Measurements from ENCODE around the gene TP53TG5. TPM values are rescaled to one million over a fixed set of nuclear protein-coding genes. Genes with fewer than 3 reads are reported as not detected.

TP53TG5 gene
- total and polyA plus RNA-seq, 3 donors from 2014 or later, result 6.4 to 28.2 (median 12.3) TPM

DNA sequence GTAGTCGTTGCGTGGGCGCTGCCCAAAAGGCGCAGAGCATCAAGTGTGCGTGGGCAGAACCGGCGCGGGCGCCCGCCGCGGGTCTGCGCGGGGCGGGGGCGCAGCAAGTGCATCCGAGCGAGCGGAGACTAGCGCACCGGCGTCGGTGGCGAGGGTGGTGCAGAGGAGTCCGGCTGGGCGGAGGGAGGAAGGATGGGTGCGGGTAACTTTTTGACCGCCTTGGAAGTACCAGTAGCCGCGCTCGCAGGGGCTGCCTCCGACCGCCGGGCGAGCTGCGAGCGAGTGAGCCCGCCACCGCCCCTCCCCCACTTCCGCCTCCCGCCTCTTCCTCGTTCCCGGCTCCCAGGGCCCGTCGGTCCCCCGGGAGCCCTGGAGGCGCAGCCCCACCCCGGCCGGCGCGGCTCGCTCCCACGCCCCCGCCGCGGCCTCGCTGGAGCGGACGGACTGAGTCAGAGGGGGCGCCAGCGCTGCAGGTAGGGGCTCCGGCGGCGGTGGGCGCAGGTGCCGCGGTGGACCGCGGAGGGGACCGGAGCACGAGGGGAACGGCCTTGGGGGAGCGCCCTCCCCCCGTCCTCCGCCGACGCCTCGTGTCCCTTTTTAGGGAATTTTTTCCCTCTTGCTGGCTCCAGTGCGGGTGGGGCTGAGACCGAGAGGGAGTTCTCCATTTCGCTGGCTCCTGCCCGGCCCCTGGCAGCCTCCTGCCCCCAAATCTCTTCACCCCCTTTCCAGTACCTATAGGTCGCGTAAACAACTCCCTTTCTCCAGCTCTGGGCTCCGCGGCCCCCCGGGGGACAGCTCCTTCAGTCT, 28.3 kb upstream of the TP53TG5 start:
- DNase-seq, result peak; percentile 54
- 0 to 1% methylated on average over 9 to 66 of the region's 87 CpGs for WGBS, 2 donors
- no peaks in the 10 kb centered on the region for H3K9me3 ChIP-seq
- H3K4me3 ChIP-seq, result peak overlapping the region; percentile 67 to 70
- peak overlapping the region; percentile 84 to 89 for H3K27ac ChIP-seq
- peaks cover 7% of the 10 kb centered on the region for H3K4me1 ChIP-seq
- no peaks in the 10 kb centered on the region for H3K27me3 ChIP-seq
- intact Hi-C loops (cut with DNase I; ENCODE audit: low total_unique reads), result no loop called here
- TF ChIP-seq POLR2A (IDR thresholded peaks at IDR 0.05), result no peak
- TF ChIP-seq, protein P1, sequence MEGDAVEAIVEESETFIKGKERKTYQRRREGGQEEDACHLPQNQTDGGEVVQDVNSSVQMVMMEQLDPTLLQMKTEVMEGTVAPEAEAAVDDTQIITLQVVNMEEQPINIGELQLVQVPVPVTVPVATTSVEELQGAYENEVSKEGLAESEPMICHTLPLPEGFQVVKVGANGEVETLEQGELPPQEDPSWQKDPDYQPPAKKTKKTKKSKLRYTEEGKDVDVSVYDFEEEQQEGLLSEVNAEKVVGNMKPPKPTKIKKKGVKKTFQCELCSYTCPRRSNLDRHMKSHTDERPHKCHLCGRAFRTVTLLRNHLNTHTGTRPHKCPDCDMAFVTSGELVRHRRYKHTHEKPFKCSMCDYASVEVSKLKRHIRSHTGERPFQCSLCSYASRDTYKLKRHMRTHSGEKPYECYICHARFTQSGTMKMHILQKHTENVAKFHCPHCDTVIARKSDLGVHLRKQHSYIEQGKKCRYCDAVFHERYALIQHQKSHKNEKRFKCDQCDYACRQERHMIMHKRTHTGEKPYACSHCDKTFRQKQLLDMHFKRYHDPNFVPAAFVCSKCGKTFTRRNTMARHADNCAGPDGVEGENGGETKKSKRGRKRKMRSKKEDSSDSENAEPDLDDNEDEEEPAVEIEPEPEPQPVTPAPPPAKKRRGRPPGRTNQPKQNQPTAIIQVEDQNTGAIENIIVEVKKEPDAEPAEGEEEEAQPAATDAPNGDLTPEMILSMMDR (IDR thresholded peaks at IDR 0.05), result no peak
- H3K36me3 ChIP-seq (ENCODE audit: low read depth, missing control alignments), result no peaks in the 10 kb centered on the region

- TF ChIP-seq POLR2A (IDR thresholded peaks at IDR 0.05), result no peak
- TF ChIP-seq, protein P1 (IDR thresholded peaks at IDR 0.05), result no peak
- whole genome bisulfite sequencing, 2 donors, result 1 to 3% methylated on average over 9 to 46 of the region's 49 CpGs
- H3K36me3 ChIP-seq (ENCODE audit: low read depth, missing control alignments), result no peaks in the 10 kb centered on the region
- intact Hi-C loops (cut with DNase I; ENCODE audit: low total_unique reads), result no loop called here
- H3K4me1 ChIP-seq, result peaks cover 7% of the 10 kb centered on the region
- H3K27me3 ChIP-seq, result no peaks in the 10 kb centered on the region
- no peak for DNase-seq
- H3K9me3 ChIP-seq, result no peaks in the 10 kb centered on the region
- peak overlapping the region; percentile 67 to 70 for H3K4me3 ChIP-seq
- H3K27ac ChIP-seq, result peak overlapping the region; percentile 84 to 89
Measured at GRCh38 chr20:45405571-45406259, 27.6 kb upstream of the TP53TG5 start.

GRCh38 chr20:45404438-45404837, 26.3 kb upstream of the TP53TG5 start:
- WGBS, 2 donors, result 74 to 83% methylated on average over 1 of the region's 1 CpG
- no peak overlapping the region for H3K4me3 ChIP-seq
- no peaks in the 10 kb centered on the region for H3K36me3 ChIP-seq (ENCODE audit: low read depth, missing control alignments)
- H3K9me3 ChIP-seq, result no peaks in the 10 kb centered on the region
- TF ChIP-seq, protein P1 (IDR thresholded peaks at IDR 0.05), result no peak
- intact Hi-C loops (cut with DNase I; ENCODE audit: low total_unique reads), result no loop called here
- no peak for DNase-seq
- peaks cover 7% of the 10 kb centered on the region for H3K4me1 ChIP-seq
- H3K27me3 ChIP-seq, result no peaks in the 10 kb centered on the region
- no peak overlapping the region for H3K27ac ChIP-seq

GRCh38 chr20:45402946-45403345, 24.8 kb upstream of the TP53TG5 start:
- H3K36me3 ChIP-seq (ENCODE audit: low read depth, missing control alignments), result no peaks in the 10 kb centered on the region
- no peak for DNase-seq
- 96 to 100% methylated on average over 1 of the region's 1 CpG for WGBS, 2 donors
- H3K4me3 ChIP-seq, result no peak overlapping the region
- H3K4me1 ChIP-seq, result peaks cover 4% of the 10 kb centered on the region
- no peaks in the 10 kb centered on the region for H3K27me3 ChIP-seq
- H3K9me3 ChIP-seq, result no peaks in the 10 kb centered on the region
- no peak overlapping the region for H3K27ac ChIP-seq
- TF ChIP-seq POLR2A (IDR thresholded peaks at IDR 0.05), result no peak
- TF ChIP-seq, protein P1 (IDR thresholded peaks at IDR 0.05), result no peak
- intact Hi-C loops (cut with DNase I; ENCODE audit: low total_unique reads), result no loop called here

Data from testis (tissue), 3 donors.